T-helper 22 cell (primary cell): ENCODE results near the gene NYAP1.
"Not testable (repeated sequence)": the region's sequence is repeated elsewhere in the genome, so short reads cannot be mapped to it uniquely, and the experiment has no call there.

ENCODE experiments used
- DNase-seq: peaks from one replicate; pipeline ENCODE4 v3.0.0-alpha.2; 2020; ENCODE audit warnings: low read depth

NYAP1 gene

GRCh38 chr7:100483090-100483721 is 521 bp upstream of the NYAP1 start:
- DNase-seq, result peak; percentile 66

GRCh38 chr7:100484673-100485045 is 932 bp downstream of the NYAP1 start:
- no peak for DNase-seq

GRCh38 chr7:100485471-100485876 is 1.7 kb downstream of the NYAP1 start:
- no peak for DNase-seq

GRCh38 chr7:100486111-100486636 is 2.4 kb downstream of the NYAP1 start:
- no peak for DNase-seq

- no peak for DNase-seq
These were observed 3.2 kb downstream of the NYAP1 start for GRCh38 chr7:100486753-100487446.

GRCh38 chr7:100488333-100489095 is 4.8 kb downstream of the NYAP1 start:
- no peak for DNase-seq

GRCh38 chr7:100489121-100489520 is 5.4 kb downstream of the NYAP1 start:
- no peak for DNase-seq

- DNase-seq, result peak; percentile 34
These were observed 6.1 kb downstream of the NYAP1 start for GRCh38 chr7:100489824-100490223.

- no peak for DNase-seq
These were observed 6.9 kb downstream of the NYAP1 start for GRCh38 chr7:100490483-100491191.

GRCh38 chr7:100491192-100491578 is 7.5 kb downstream of the NYAP1 start:
- no peak for DNase-seq

GRCh38 chr7:100492738-100493475 is 9.2 kb downstream of the NYAP1 start:
- no peak for DNase-seq

GRCh38 chr7:100493476-100494264 is 9.9 kb downstream of the NYAP1 start:
- no peak for DNase-seq

GRCh38 chr7:100496509-100496908 is 12.8 kb downstream of the NYAP1 start:
- DNase-seq, result no peak

GRCh38 chr7:100500743-100501142 is 17.0 kb downstream of the NYAP1 start:
- not testable (repeated sequence) for DNase-seq

GRCh38 chr7:100504031-100504430 is 20.3 kb downstream of the NYAP1 start:
- DNase-seq, result not testable (repeated sequence)

- DNase-seq, result no peak
These were observed 21.3 kb downstream of the NYAP1 start for GRCh38 chr7:100504887-100505611.

GRCh38 chr7:100506356-100506923 is 22.7 kb downstream of the NYAP1 start:
- no peak for DNase-seq

- no peak for DNase-seq
These were observed 25.5 kb downstream of the NYAP1 start for GRCh38 chr7:100509231-100509630.

- DNase-seq, result no peak
These were observed 26.9 kb downstream of the NYAP1 start for GRCh38 chr7:100510437-100511239.
